ENCODE results near the gene TRAPPC12. TPM values are rescaled to one million over a fixed set of nuclear protein-coding genes. Genes with fewer than 3 reads are reported as not detected.

TRAPPC12 gene
- polyA plus RNA-seq, 1 donor from 2014 or later: 76.2 TPM

GRCh38 chr2:3334392-3335345 is 44.8 kb upstream of the TRAPPC12 start:
- H3K9me3 ChIP-seq (ENCODE audit: low read length): no peaks in the 10 kb centered on the region
- H4K20me1 ChIP-seq (ENCODE audit: insufficient read depth): no peaks in the 10 kb centered on the region
- no peaks in the 10 kb centered on the region for H3K9me2 ChIP-seq (ENCODE audit: insufficient read depth, low read length)
- no peak overlapping the region for H3K4me3 ChIP-seq (ENCODE audit: low read length)
- H2AFZ ChIP-seq (ENCODE audit: low read depth, low read length): no peak overlapping the region
- no peak for TF ChIP-seq EZH2 (IDR thresholded peaks at IDR 0.05; ENCODE audit: borderline replicate concordance, insufficient read depth, low read length, poor library complexity, severe bottlenecking)
- TF ChIP-seq POLR2AphosphoS5 (IDR thresholded peaks at IDR 0.05): no peak
- TF ChIP-seq, protein P1, sequence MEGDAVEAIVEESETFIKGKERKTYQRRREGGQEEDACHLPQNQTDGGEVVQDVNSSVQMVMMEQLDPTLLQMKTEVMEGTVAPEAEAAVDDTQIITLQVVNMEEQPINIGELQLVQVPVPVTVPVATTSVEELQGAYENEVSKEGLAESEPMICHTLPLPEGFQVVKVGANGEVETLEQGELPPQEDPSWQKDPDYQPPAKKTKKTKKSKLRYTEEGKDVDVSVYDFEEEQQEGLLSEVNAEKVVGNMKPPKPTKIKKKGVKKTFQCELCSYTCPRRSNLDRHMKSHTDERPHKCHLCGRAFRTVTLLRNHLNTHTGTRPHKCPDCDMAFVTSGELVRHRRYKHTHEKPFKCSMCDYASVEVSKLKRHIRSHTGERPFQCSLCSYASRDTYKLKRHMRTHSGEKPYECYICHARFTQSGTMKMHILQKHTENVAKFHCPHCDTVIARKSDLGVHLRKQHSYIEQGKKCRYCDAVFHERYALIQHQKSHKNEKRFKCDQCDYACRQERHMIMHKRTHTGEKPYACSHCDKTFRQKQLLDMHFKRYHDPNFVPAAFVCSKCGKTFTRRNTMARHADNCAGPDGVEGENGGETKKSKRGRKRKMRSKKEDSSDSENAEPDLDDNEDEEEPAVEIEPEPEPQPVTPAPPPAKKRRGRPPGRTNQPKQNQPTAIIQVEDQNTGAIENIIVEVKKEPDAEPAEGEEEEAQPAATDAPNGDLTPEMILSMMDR (IDR thresholded peaks at IDR 0.05; ENCODE audit: poor library complexity, severe bottlenecking): no peak
- TF ChIP-seq TAF1 (IDR thresholded peaks at IDR 0.05; ENCODE audit: low read depth): no peak
- no peak for TF ChIP-seq MXI1 (conservative IDR thresholded peaks at IDR 0.05; ENCODE audit: poor library complexity, severe bottlenecking)
- TF ChIP-seq, protein P2, sequence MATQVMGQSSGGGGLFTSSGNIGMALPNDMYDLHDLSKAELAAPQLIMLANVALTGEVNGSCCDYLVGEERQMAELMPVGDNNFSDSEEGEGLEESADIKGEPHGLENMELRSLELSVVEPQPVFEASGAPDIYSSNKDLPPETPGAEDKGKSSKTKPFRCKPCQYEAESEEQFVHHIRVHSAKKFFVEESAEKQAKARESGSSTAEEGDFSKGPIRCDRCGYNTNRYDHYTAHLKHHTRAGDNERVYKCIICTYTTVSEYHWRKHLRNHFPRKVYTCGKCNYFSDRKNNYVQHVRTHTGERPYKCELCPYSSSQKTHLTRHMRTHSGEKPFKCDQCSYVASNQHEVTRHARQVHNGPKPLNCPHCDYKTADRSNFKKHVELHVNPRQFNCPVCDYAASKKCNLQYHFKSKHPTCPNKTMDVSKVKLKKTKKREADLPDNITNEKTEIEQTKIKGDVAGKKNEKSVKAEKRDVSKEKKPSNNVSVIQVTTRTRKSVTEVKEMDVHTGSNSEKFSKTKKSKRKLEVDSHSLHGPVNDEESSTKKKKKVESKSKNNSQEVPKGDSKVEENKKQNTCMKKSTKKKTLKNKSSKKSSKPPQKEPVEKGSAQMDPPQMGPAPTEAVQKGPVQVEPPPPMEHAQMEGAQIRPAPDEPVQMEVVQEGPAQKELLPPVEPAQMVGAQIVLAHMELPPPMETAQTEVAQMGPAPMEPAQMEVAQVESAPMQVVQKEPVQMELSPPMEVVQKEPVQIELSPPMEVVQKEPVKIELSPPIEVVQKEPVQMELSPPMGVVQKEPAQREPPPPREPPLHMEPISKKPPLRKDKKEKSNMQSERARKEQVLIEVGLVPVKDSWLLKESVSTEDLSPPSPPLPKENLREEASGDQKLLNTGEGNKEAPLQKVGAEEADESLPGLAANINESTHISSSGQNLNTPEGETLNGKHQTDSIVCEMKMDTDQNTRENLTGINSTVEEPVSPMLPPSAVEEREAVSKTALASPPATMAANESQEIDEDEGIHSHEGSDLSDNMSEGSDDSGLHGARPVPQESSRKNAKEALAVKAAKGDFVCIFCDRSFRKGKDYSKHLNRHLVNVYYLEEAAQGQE (IDR thresholded peaks at IDR 0.05; ENCODE audit: borderline replicate concordance): no peak
- TF ChIP-seq RAD21 (conservative IDR thresholded peaks at IDR 0.05): no peak
- no peak for TF ChIP-seq SMC3 (conservative IDR thresholded peaks at IDR 0.05; ENCODE audit: poor library complexity)
- TF ChIP-seq EP300 (conservative IDR thresholded peaks at IDR 0.05; ENCODE audit: poor library complexity, severe bottlenecking): no peak
- H3K4me2 ChIP-seq (ENCODE audit: low read length): no peak overlapping the region
- no peaks in the 10 kb centered on the region for H3K27me3 ChIP-seq (ENCODE audit: insufficient read depth, low read depth, low read length)
- peaks cover 9% of the 10 kb centered on the region for H3K36me3 ChIP-seq (ENCODE audit: insufficient read depth, low read length)
- no peaks in the 10 kb centered on the region for H3K79me2 ChIP-seq (replicated peaks; ENCODE audit: insufficient read depth, low read length)
- no peak overlapping the region for H3K27ac ChIP-seq (ENCODE audit: low read length)
- H3F3A ChIP-seq (ENCODE audit: insufficient read depth, low read length, poor library complexity, severe bottlenecking): no peaks in the 10 kb centered on the region
- H3K9ac ChIP-seq (ENCODE audit: low read length): no peak overlapping the region

DNA sequence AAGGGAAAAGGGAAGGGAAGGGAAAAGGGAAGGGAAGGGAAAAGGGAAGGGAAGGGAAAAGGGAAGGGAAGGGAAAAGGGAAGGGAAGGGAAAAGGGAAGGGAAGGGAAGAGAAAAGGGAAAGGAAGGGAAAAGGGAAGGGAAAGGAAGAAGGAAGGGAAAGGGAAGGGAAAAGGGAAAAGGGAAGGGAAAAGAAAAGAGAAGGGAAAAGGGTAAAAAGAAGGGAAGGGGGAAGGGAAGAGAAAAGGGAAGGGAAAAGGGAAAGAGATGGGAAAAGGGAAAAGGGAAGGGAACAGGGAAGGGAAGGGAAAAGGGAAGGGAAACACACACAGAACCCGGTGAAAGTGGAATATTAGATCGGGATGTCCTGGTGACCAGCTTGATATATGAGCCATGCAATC is 42.6 kb upstream of the TRAPPC12 start:
- H3K9me3 ChIP-seq (ENCODE audit: low read length): no peaks in the 10 kb centered on the region
- no peaks in the 10 kb centered on the region for H3K79me2 ChIP-seq (replicated peaks; ENCODE audit: insufficient read depth, low read length)
- no peaks in the 10 kb centered on the region for H3K9me2 ChIP-seq (ENCODE audit: insufficient read depth, low read length)
- H3F3A ChIP-seq (ENCODE audit: insufficient read depth, low read length, poor library complexity, severe bottlenecking): no peaks in the 10 kb centered on the region
- H3K4me3 ChIP-seq (ENCODE audit: low read length): no peak overlapping the region
- no peaks in the 10 kb centered on the region for H3K36me3 ChIP-seq (ENCODE audit: insufficient read depth, low read length)
- no peaks in the 10 kb centered on the region for H4K20me1 ChIP-seq (ENCODE audit: insufficient read depth)
- H3K9ac ChIP-seq (ENCODE audit: low read length): no peak overlapping the region
- no peak for TF ChIP-seq EZH2 (IDR thresholded peaks at IDR 0.05; ENCODE audit: borderline replicate concordance, insufficient read depth, low read length, poor library complexity, severe bottlenecking)
- TF ChIP-seq TAF1 (IDR thresholded peaks at IDR 0.05; ENCODE audit: low read depth): no peak
- TF ChIP-seq MXI1 (conservative IDR thresholded peaks at IDR 0.05; ENCODE audit: poor library complexity, severe bottlenecking): no peak
- no peak for TF ChIP-seq RAD21 (conservative IDR thresholded peaks at IDR 0.05)
- TF ChIP-seq SMC3 (conservative IDR thresholded peaks at IDR 0.05; ENCODE audit: poor library complexity): no peak
- no peak for TF ChIP-seq POLR2AphosphoS5 (IDR thresholded peaks at IDR 0.05)
- no peak for TF ChIP-seq EP300 (conservative IDR thresholded peaks at IDR 0.05; ENCODE audit: poor library complexity, severe bottlenecking)
- TF ChIP-seq, protein P1 (IDR thresholded peaks at IDR 0.05; ENCODE audit: poor library complexity, severe bottlenecking): no peak
- TF ChIP-seq, protein P2 (IDR thresholded peaks at IDR 0.05; ENCODE audit: borderline replicate concordance): no peak
- H3K27me3 ChIP-seq (ENCODE audit: insufficient read depth, low read depth, low read length): no peaks in the 10 kb centered on the region
- H2AFZ ChIP-seq (ENCODE audit: low read depth, low read length): no peak overlapping the region
- H3K4me2 ChIP-seq (ENCODE audit: low read length): no peak overlapping the region
- H3K27ac ChIP-seq (ENCODE audit: low read length): no peak overlapping the region
